ENCODE data around the gene GABRG3. TPM values are rescaled to one million over a fixed set of nuclear protein-coding genes. Genes with fewer than 3 reads are reported as not detected.

GABRG3 gene
- total and polyA plus RNA-seq, 2 donors from 2014 or later = not detected

GRCh38 chr15:26936502-26936901, 34.5 kb upstream of the GABRG3 start:
- DNase-seq (no peak), FAIRE-seq (no peak)
- no peaks in the 10 kb centered on the region for H3K27me3 ChIP-seq (ENCODE audit: control insufficient read depth, insufficient read depth, low read length)
- no peak overlapping the region for H3K9ac ChIP-seq (ENCODE audit: low read length in 3 of 3)
- no peaks in the 10 kb centered on the region for H3K4me1 ChIP-seq (ENCODE audit: control insufficient read depth in 2 of 3, insufficient read depth in 2 of 3, low read depth in 1 of 3, low read length in 3 of 3)
- H3K4me3 ChIP-seq (ENCODE audit: low read length in 3 of 3) = no peak overlapping the region
- no peak overlapping the region for H3K27ac ChIP-seq (ENCODE audit: low read depth in 2 of 2, low read length in 2 of 2)
- no peak for TF ChIP-seq CTCF (IDR thresholded peaks at IDR 0.05; ENCODE audit: borderline replicate concordance, extremely low read depth, insufficient read depth)
- no peaks in the 10 kb centered on the region for H3K9me3 ChIP-seq (ENCODE audit: control insufficient read depth in 2 of 3, insufficient read depth in 1 of 3, low read length in 3 of 3)
- H3K36me3 ChIP-seq (ENCODE audit: control insufficient read depth in 2 of 3, insufficient read depth in 3 of 3, low read length in 3 of 3) = no peaks in the 10 kb centered on the region
- intact Hi-C loops (cut with DNase I) = no loop called here

DNA sequence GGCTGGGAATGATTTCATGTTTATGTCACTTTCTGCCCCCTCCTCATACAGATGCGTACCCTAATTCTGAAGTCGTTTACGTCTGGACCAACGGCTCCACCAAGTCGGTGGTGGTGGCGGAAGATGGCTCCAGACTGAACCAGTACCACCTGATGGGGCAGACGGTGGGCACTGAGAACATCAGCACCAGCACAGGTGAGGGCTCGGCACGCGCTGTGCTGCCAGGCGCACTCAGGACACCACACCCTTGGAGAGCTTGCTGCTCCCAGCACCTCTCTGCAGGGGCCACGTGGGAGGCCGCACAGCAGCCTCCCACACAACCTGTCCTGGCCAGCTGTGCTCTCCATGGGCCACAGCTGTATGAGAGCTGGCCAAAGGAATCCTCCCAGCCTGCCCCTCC, 33.8 kb upstream of the GABRG3 start:
- intact Hi-C loops (cut with DNase I) = no loop called here
- DNase-seq (no peak), FAIRE-seq (no peak)
- no peak overlapping the region for H3K9ac ChIP-seq (ENCODE audit: low read length in 3 of 3)
- H3K27me3 ChIP-seq (ENCODE audit: control insufficient read depth, insufficient read depth, low read length) = no peaks in the 10 kb centered on the region
- H3K9me3 ChIP-seq (ENCODE audit: control insufficient read depth in 2 of 3, insufficient read depth in 1 of 3, low read length in 3 of 3) = no peaks in the 10 kb centered on the region
- H3K27ac ChIP-seq (ENCODE audit: low read depth in 2 of 2, low read length in 2 of 2) = no peak overlapping the region
- no peaks in the 10 kb centered on the region for H3K4me1 ChIP-seq (ENCODE audit: control insufficient read depth in 2 of 3, insufficient read depth in 2 of 3, low read depth in 1 of 3, low read length in 3 of 3)
- no peak for TF ChIP-seq CTCF (IDR thresholded peaks at IDR 0.05; ENCODE audit: borderline replicate concordance, extremely low read depth, insufficient read depth)
- H3K4me3 ChIP-seq (ENCODE audit: low read length in 3 of 3) = no peak overlapping the region
- no peaks in the 10 kb centered on the region for H3K36me3 ChIP-seq (ENCODE audit: control insufficient read depth in 2 of 3, insufficient read depth in 3 of 3, low read length in 3 of 3)

GRCh38 chr15:26939398-26939797, 31.6 kb upstream of the GABRG3 start:
- intact Hi-C loops (cut with DNase I) = no loop called here
- Histone ChIP-seq H3K9me3 (ENCODE audit: control insufficient read depth in 2 of 3, insufficient read depth in 1 of 3, low read length in 3 of 3) (no peaks in the 10 kb centered on the region), H3K4me3 (ENCODE audit: low read length in 3 of 3) (no peak overlapping the region), H3K9ac (ENCODE audit: low read length in 3 of 3) (no peak overlapping the region), H3K36me3 (ENCODE audit: control insufficient read depth in 2 of 3, insufficient read depth in 3 of 3, low read length in 3 of 3) (no peaks in the 10 kb centered on the region), H3K27me3 (ENCODE audit: control insufficient read depth, insufficient read depth, low read length) (no peaks in the 10 kb centered on the region), H3K27ac (ENCODE audit: low read depth in 2 of 2, low read length in 2 of 2) (no peak overlapping the region), H3K4me1 (ENCODE audit: control insufficient read depth in 2 of 3, insufficient read depth in 2 of 3, low read depth in 1 of 3, low read length in 3 of 3) (no peaks in the 10 kb centered on the region)
- DNase-seq (no peak), FAIRE-seq (no peak)
- no peak for TF ChIP-seq CTCF (IDR thresholded peaks at IDR 0.05; ENCODE audit: borderline replicate concordance, extremely low read depth, insufficient read depth)

DNA sequence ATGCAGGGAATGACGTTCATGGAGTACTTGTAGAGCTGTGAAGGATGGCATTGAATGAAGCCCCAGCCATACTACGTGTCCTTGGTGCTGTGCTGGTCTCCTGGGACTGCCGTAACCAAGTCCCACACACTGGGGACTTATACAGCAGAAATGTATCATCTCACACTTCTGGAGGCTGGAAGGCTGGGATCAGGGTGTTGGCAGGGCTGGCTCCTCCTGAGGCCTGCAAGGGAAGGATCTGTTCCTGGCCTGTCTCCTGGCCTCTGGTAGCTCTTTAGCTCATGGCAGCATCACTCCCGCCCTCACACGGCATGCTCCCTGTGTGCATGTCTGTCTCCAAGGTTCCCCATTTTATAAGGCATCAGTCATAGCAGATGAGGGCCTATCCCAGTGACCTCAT, 29.5 kb upstream of the GABRG3 start:
- Histone ChIP-seq H3K27me3 (ENCODE audit: control insufficient read depth, insufficient read depth, low read length) (no peaks in the 10 kb centered on the region), H3K4me1 (ENCODE audit: control insufficient read depth in 2 of 3, insufficient read depth in 2 of 3, low read depth in 1 of 3, low read length in 3 of 3) (no peaks in the 10 kb centered on the region), H3K9ac (ENCODE audit: low read length in 3 of 3) (no peak overlapping the region), H3K36me3 (ENCODE audit: control insufficient read depth in 2 of 3, insufficient read depth in 3 of 3, low read length in 3 of 3) (no peaks in the 10 kb centered on the region), H3K9me3 (ENCODE audit: control insufficient read depth in 2 of 3, insufficient read depth in 1 of 3, low read length in 3 of 3) (no peaks in the 10 kb centered on the region), H3K27ac (ENCODE audit: low read depth in 2 of 2, low read length in 2 of 2) (no peak overlapping the region), H3K4me3 (ENCODE audit: low read length in 3 of 3) (no peak overlapping the region)
- no peak for FAIRE-seq
- DNase-seq = no peak
- no peak for TF ChIP-seq CTCF (IDR thresholded peaks at IDR 0.05; ENCODE audit: borderline replicate concordance, extremely low read depth, insufficient read depth)
- intact Hi-C loops (cut with DNase I) = no loop called here
